GM19455 (cell line): ENCODE results near the gene TUBB.
A peak's percentile ranks its signal among the peaks of the same experiment; 100 is the strongest.

Experiments used
- ATAC-seq: cut with Tn5 transposase; IDR thresholded peaks from one replicate; pipeline ENCODE4 v1.9.1; 2021; ENCODE audit not compliant: unreplicated experiment

Gene TUBB

DNA sequence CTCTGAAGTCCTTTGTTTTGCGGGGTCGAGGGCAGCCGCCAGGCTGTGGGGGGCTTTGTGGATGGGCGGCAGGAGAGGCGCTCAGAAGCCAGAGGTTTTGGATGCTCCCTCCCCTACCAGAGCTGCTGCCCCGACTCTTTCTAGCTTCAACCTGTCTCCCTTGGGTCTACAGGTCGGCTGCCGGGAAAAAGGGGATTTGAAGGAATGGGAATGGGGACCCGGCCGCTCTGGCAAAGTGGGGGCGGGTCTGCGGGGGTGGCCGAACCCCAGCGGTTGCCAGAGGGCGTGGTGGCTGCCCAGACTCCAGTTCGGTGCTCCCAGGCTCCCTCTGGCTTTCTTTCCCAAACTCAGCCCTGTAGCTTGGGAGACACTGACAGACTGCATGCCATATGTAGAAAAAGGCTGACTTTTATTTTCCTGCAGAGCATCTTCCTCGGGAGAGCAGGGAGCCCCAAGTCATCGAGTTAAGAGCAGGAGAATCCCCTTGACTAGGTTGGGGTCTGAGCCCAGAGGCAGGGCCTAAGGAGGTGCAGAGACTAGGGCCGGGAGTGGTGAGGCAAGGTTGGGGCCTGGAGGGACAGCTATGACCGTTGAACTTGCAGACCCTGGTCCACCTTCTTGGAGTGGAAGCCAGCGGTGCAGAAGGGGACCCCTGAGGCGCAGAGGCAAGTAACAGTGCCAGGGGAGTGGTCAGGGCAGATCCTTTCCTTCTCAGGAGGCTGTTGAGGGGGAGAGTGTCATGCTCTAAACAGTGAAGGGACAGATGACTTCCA, 32.3 kb upstream of the TUBB start:
- no peak for ATAC-seq

DNA sequence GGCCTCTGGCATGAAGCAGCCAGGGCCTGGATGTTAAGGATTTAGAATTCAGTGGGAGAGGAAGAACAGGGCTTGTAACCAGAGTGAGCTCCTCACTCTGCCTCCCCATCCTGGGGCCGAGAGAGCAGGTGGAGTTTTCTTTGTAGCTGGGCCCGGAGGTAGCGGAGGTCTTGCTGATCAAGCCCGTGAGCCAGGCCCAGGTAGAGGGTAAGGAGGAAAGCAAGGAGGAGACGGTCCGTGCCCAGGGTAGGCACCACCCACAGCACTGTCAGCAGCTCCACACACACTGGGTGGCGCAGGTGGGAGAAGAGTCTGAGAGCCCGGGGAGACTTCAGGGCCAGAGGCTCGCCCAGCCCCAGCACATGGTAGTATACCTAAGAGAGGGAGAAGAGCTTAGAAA, 31.6 kb upstream of the TUBB start:
- ATAC-seq: no peak

DNA sequence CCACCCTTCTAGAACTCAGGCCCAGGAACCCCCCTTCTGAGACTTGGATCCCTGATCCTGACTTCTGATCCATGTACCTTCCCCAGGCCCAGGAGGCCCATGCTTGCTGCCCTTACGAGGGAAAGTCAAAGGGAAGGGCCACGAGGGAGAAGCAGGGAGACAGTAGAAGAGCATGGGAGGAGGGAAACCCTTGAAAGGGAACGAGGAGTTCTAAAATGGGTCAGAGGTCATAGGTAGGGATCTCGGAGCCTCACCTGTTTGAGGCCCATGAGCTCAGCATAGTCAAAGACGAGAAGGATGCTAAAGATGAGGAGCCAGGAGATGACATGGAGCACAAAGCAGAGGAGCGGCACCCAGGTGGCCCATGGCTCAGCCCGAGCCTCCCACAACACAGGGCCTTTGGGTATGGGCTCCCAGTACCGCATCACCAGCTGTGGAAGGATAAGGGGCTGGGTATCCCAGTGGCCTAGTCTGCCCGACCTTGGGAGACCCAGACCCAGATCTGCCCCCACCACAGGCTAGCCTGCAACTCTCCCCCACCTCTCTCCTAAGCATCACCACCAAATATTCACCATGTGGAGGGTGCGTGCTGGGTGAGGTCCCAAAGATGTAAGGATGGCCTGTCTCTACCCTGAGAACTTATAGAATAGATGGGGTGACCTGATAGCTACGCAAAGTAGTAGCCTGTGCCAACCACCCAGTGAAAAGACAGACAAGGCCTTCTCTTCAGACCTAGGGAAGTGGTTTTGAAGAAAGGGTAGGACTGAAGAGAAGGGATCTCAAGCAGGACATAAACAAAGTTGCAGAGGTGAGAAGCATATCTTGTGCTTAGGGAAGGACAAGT, 30.9 kb upstream of the TUBB start:
- ATAC-seq: no peak

DNA sequence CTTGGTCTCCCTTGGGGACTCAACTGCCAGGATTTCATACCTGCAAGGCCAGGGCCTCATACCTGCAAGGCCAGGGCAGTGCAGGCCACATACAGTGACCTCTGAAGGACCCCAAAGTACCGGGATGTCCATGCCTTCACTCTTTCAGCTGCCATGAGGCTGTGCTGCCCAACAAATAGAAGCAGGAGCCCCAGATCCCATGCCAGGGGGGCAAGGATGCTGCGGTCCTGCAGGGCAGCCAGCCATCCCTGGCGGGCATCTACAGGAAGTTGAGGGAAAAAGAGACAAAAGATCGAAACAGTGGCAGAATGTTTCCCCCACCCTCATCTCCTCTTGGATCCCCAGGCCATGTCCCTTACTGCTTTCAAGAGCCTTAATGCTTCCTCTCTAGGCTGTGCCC, 30.2 kb upstream of the TUBB start:
- ATAC-seq: no peak

DNA sequence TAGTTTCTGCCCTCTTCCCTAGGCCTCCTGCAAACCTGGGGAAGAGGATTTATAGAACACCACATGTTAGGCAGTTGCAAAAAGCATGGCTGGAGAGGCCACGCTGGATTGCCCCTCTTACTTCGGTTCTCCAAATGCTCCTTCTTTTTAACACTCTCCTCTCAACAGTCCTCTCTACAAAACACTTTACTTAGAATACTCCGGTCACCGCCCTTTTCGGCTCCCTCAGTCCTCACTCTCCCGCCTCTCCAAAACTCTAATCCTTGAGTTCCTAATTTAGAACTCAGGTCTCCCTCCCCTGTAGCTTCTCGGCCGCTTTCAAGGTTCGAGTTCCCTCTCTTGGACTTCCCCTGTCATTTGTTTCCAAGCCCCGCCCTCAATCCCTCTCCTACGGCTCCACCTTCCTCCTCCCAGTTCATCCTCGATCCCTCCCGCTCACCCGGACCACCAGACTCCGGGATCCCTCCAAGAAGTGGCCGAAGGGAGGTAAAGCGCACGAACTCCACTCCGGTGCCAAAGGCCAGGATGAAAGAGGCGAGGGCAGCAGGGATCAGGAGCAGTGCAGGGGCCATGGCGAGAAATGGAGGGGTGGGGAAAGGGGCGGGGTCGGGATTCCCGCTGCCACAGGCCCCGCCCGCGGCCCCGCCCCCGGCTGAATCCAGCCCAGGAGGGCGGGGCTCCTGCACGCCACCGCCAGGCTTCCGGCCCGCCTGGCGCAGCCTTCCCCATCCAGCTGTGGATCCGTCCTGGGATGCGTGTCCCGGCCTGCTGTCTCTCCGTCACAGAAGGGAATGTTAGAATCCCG, 29.5 kb upstream of the TUBB start, which contains the start of gene NRM:
TSS of gene NRM (minus strand) at position 582 of the 805 bp plus-strand sequence. CDS start at position 572, 10 bp downstream.
- no peak for ATAC-seq

DNA sequence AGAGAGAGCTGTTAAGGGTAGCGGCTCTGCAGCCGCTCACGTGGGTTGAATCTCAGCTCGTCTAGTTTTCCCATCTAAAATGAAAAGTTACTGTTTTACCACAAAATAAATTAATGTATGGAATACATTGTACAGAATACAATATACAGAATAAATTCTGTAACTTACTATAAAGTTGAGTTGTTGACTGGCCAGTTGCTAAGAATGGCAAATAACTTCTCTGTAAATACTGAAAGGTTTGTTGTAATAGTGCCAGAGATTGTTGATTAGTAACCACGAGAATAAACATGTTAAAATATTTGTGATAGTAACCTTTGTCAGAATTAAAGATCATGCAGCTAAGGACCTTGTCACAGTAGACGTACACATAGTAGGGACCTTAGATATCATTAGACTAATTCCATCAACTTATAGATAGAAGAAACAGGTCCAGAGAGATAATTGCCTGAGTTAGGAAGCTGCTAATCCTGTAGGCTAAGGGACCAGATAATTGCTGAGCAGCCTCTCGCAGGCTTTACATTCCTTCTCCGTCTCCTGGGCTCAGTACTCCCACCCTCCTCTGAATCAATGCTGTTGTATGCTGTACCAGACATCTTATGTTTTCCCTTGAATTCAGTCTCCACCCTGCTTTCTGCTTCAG, 28.8 kb upstream of the TUBB start:
- ATAC-seq: no peak

DNA sequence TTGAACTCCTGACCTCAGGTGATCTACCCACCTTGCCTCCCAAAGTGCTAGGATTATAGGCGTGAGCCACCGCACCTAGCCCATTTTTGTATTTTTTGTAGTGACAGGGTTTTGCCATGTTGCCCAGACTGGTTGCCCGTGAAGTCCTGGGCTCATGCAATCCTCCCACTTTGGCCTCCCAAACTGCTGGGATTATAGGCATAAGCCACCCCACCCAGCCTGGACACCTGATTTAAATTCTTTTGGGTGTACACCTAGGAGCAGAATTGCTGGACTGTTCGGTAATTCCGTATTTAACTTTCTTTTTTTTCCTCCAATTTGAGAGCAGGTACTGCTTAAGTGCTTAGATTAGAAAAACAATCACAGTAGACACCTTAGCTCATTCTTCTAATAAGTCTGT, 23.7 kb upstream of the TUBB start:
- ATAC-seq: no peak

DNA sequence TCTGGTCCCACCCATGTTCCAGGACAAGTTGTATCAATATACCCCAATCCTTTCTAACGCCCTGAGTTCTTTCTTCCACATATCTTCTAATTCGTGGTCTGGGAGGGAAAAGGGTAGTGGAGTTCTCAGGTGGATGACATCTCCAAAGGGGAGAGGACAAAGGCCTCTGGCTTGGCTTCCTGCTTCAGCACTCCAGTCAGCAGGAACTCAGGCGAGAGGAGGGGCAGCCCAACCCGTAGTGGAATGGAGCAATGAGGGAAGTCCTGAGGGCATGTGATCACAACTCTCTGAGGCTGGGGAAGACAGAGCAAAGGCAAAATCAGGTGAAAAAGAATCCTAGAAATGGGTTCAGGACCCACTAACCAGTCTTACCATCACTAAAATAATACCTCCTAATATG, 19.8 kb upstream of the TUBB start:
- ATAC-seq: no peak

DNA sequence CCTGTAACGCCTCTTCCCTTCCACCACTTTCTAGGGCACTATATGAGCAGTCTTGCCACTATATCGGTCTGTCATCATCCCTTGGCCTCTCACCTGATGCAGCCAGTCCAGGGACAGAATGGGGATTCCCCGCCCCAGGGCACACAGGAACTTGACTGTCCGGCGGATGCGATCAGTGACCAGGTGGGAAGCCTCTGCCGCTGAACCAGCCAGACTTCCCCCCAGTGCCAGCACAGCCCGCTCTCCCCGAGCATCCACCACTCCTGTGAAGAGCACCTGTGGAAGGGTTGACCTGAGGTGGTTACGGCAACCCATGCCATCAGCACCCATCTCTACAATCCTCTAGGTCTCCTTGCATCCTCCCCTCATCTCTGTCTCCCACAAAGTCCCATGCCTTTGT, 17.1 kb upstream of the TUBB start:
- ATAC-seq: no peak

DNA sequence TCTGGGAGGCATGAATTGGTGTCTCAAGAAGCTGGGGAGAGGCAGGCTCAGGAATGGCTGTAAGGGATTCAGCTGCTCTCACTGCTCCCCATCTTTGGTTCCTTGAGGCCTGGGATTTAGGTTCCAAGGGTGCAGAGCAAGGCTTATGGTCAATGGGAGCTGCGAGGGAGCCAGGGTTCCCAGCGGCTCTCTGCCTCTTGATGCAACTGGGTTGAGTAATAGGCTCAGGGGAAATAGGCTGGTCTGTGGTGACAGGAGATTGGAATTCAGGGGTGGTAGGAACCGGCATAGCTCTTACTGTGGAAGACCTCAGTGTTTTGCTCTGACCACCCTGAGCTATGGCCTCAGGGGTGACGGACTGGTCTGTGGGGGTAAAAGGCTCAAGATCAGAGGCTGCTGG, 16.3 kb upstream of the TUBB start:
- no peak for ATAC-seq

DNA sequence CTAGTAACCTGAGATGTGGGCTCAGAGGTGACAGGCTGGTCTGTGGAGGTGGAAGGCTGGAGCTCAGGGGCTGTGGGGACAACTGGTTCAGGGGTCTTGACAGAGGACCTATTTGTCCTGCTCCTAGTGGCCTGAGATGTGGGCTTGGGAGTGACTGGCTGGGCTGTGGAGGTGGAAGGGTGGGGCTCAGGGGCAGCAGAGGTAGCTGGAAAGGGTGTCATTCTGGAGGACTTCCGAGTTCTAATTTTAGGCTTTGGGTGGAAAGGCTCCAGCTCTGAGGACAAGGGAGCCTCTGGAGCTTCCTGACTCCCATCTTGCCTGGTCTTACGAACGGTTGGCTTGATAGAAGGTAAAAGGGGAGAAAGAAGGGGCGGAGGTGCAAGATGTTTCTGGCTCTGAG, 14.5 kb upstream of the TUBB start:
- ATAC-seq: no peak

DNA sequence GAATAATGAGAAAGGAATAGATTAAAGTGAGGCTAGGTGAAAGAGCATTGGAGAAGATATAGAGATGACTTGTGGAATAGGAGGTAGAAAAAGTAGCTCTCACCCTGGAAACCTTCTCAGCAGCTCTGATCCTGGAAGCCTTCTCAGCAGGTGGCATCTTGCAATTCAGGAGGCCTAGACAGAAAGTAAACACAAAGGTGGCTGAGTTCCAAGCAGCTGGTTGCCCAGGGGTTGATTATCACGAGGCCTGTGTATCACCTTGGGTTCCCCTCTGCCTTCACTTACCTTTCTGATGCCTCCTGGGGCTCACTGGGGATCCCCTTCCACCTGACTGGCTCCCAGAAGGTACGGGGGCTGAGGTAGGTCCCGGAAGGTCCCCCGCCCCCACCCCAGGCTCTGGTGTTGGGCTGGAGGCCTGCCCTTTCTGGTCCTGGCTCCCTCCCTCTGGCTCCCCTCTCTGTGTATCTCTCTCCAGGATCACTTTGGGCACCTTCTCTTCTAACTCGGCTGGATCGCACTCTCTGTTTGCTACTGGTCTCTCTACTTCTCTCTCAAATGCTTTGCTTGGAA, 12.8 kb upstream of the TUBB start:
- no peak for ATAC-seq

DNA sequence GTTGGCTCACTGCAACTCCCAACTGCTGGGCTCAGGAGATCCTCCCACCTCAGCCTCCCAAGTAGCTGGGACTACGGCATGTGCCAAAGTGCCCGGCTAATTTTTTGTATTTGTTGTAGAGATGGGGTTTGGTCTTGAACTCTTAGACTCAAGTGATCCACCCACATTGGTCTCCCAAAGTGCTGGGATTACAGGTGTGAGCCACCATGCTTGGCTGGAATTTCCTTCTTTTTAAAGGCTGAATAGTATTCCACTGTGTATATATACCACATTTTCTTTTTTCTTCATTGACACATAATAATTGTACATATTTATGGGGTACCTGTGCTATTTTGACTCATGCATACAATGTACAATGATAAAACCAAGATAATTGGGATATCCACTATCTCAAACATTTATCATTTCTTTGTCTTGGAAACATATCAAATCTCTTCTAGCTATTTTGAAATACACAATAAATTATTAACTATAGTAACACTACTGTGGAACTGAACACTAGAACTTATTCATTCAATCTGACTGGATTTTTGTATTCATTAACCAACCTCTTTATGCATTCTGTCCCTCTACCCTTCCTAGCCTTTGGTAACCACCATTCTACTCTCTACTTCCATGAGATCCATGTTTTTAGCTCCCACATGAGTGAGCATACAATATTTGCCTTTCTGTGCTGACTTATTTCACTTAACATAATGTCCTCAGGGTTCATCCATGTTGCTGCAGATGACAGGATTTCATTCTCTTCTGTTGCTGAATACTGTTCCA, 10.9 kb upstream of the TUBB start:
- no peak for ATAC-seq

DNA sequence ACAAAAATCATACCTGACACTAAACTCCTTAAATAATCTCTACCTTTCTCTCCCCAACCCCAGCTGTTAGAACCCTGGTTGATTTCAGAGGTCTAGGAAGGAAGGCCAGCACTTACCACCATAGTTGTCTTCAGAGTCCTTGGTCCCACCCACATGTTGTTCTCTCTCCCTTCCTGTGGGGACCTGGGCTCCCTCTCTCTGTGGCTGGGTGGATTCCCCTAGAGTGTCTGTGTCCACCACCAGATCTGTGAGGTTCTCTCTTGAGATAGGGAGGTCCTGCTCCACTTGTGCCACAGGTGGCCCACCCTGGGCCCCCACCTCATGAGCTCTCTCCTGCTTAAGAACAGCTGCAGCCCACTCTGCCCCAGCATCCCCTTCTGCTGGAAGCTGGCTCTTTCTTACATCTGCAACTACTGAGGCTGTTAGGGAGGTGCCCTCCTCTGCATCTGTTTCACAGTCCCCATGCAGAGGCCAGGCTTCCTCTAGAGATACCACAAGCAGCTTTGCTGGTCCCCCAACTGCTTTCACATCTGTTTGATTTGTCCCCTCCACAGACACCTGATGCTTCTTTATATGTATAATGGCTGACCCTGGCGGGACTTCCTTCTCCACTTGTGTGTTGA, 8.3 kb upstream of the TUBB start:
- ATAC-seq: no peak

DNA sequence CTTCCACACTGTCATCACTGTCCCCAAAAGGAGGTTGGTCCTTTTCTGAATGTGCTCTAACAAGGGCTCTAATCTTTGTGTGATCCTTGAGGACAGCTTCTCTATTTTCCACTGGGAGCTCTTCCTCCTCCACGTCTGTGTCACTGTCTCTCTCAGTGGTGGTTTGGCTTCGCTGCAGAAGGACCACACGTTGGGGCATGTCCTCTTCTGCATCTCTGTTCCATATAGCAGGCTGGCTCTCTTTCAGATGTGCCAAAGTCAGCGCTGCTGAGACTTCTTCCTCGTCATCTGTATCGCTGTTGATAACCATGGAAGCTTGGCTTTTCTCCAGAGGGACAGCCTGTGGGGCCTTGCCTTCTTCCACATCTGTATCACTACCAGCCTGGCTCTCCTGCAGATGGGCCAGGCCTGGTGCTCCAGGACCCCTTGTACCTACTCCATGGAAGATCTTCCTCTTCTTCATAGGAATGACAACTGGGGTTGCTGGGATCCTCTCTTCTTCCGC, 7.7 kb upstream of the TUBB start:
- no peak for ATAC-seq

DNA sequence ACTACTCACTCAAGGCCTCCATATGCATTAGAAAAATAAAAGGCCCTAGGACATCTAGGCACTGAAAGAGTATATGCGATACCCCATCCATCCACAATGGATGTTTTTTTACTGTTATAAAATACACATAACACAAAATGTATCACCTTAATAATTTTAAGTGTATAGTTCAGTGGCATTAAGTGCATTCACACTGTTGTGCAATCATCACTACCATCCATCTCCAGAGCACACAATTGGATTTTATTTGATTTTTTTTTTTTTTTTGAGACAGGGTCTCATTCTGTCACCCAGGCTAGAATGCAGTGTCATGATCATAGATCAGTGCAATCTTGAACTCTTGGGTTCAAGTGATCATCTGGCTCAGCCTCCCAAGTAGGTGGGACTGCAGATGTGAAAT, 5.9 kb upstream of the TUBB start:
- no peak for ATAC-seq

DNA sequence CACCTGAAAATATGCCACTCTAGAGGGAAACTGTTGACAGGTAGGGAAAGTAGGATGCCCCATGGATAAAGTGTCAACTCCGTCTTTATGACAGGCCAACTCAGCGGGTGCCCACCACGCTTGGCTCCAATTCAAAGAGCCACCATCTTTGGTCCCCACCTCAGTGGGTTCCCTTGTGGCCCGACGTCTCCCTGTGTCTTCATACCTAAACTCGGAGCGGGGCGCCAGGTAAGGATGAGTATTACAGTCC, 3.3 kb upstream of the TUBB start:
- no peak for ATAC-seq

DNA sequence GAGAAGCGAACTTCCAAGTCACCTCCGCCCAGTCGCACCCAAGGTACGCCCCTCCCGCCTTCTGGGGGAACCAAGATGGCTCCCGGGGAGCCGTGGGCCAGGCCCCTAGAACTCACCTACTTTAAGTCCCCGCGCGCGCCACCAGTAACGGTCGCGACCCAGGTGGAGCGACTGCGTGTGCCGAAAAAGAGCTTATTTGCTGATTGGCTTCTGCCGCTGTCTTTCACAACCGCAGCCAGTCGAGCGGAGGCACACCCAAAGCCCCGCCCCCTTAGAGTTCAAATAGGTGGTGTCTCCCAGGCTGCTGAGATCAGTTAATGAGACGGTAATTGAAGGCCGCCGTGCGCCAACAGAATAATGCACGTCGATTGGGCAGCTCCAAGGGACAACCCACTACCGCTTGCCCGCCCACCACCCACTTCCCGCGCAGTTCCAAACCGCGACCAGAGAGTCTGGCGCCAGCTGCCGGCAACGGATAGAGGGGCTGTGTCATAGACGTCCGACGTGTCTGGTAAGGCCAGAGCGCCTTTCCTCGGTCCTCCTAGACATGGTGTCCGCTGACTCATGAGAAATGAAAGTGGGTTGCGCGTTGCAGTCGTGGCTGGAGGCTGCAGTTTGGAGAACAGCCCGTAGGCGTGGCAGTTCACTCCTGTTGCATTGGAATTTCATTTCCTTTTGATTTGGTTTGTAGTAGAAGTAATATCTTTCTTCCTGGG, 2.9 kb upstream of the TUBB start, which contains the start of gene MDC1:
TSS of gene MDC1 (minus strand) at position 153 of the 716 bp plus-strand sequence. CDS start 2,106 bp downstream, outside the sequence.
- ATAC-seq: peak; percentile 74
